Stimulated activated CD8-positive, alpha-beta memory T cell treated with anti-CD3 and anti-CD28 coated beads, Interleukin-15, amount 100 ng/mL, for 1 hour (primary cell): Measurements from ENCODE around the gene ZNF622.
"Not testable (repeated sequence)": the region's sequence is repeated elsewhere in the genome, so short reads cannot be mapped to it uniquely, and the experiment has no call there.

ENCODE experiments used
- DNase-seq: peaks from one replicate; pipeline ENCODE4 v3.0.0-alpha.2; 2020; ENCODE audit warnings: low read depth

Gene ZNF622

GRCh38 chr5:16480144-16480543 is 14.5 kb upstream of the ZNF622 start:
- no peak for DNase-seq

- DNase-seq, result no peak
Observed at GRCh38 chr5:16477541-16477940, 11.9 kb upstream of the ZNF622 start.

- DNase-seq, result not testable (repeated sequence)
Observed at GRCh38 chr5:16476417-16476816, 10.8 kb upstream of the ZNF622 start.

GRCh38 chr5:16471387-16471786 is 5.8 kb upstream of the ZNF622 start:
- DNase-seq, result no peak

- no peak for DNase-seq
Observed at GRCh38 chr5:16467363-16468219, 2.0 kb upstream of the ZNF622 start.

- DNase-seq, result no peak
Observed at GRCh38 chr5:16464664-16465543, 696 bp downstream of the ZNF622 start.

- DNase-seq, result no peak
Observed at GRCh38 chr5:16464231-16464630, 1.4 kb downstream of the ZNF622 start.

GRCh38 chr5:16461782-16462181 is 3.8 kb downstream of the ZNF622 start:
- DNase-seq, result no peak

- DNase-seq, result no peak
Observed at GRCh38 chr5:16461026-16461425, 4.6 kb downstream of the ZNF622 start.

- no peak for DNase-seq
Observed at GRCh38 chr5:16459451-16459850, 6.1 kb downstream of the ZNF622 start.

GRCh38 chr5:16457853-16458252 is 7.7 kb downstream of the ZNF622 start:
- DNase-seq, result no peak

GRCh38 chr5:16457451-16457850 is 8.1 kb downstream of the ZNF622 start:
- DNase-seq, result no peak

GRCh38 chr5:16456103-16456832 is 9.3 kb downstream of the ZNF622 start:
- no peak for DNase-seq

GRCh38 chr5:16455668-16456067 is 9.9 kb downstream of the ZNF622 start:
- no peak for DNase-seq

GRCh38 chr5:16454686-16455085 is 10.9 kb downstream of the ZNF622 start:
- no peak for DNase-seq

- DNase-seq, result no peak
Observed at GRCh38 chr5:16453609-16454008, 12.0 kb downstream of the ZNF622 start.

- DNase-seq, result no peak
Observed at GRCh38 chr5:16450163-16450562, 15.4 kb downstream of the ZNF622 start.

GRCh38 chr5:16446993-16447392 is 18.6 kb downstream of the ZNF622 start:
- no peak for DNase-seq

GRCh38 chr5:16437977-16438376 is 27.6 kb downstream of the ZNF622 start:
- DNase-seq, result no peak

- DNase-seq, result not testable (repeated sequence)
Observed at GRCh38 chr5:16436065-16436682, 29.4 kb downstream of the ZNF622 start.

GRCh38 chr5:16431490-16431889 is 34.1 kb downstream of the ZNF622 start:
- no peak for DNase-seq
